GDM1 (cell line): ENCODE data around the gene ACSM2A.
"Not testable (repeated sequence)": the region's sequence is repeated elsewhere in the genome, so short reads cannot be mapped to it uniquely, and the experiment has no call there.

ENCODE experiments used
- DNase-seq: peaks from one replicate; lab custom pipeline; 2025; lab: John Stamatoyannopoulos, UW

Gene ACSM2A, protein sequence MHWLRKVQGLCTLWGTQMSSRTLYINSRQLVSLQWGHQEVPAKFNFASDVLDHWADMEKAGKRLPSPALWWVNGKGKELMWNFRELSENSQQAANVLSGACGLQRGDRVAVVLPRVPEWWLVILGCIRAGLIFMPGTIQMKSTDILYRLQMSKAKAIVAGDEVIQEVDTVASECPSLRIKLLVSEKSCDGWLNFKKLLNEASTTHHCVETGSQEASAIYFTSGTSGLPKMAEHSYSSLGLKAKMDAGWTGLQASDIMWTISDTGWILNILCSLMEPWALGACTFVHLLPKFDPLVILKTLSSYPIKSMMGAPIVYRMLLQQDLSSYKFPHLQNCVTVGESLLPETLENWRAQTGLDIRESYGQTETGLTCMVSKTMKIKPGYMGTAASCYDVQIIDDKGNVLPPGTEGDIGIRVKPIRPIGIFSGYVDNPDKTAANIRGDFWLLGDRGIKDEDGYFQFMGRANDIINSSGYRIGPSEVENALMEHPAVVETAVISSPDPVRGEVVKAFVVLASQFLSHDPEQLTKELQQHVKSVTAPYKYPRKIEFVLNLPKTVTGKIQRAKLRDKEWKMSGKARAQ

DNA sequence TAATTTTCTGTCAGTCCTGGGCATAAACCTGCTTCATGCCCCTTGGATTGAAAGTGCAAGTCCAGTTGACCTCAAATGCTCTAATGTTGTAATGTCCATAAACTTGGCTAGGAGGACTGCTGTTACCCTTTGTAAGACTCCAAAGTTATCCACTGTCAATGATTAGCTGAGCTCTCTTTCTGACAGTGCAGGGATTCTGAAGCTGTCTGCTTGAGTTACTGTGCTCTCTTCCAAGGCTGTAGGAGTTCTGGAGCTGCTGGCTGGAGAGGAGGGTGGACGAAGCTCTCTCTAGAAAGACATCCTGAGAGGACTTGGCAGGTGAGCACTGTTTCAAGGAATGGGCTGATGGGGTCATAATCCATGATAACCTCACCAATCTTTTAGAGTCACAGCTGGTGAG, at the start of gene ACSM2A:
Gene ACSM2A (plus strand): TSS at position 158 of the 400 bp plus-strand sequence. CDS start 8,594 bp downstream, outside the sequence.
- not testable (repeated sequence) for DNase-seq

DNA sequence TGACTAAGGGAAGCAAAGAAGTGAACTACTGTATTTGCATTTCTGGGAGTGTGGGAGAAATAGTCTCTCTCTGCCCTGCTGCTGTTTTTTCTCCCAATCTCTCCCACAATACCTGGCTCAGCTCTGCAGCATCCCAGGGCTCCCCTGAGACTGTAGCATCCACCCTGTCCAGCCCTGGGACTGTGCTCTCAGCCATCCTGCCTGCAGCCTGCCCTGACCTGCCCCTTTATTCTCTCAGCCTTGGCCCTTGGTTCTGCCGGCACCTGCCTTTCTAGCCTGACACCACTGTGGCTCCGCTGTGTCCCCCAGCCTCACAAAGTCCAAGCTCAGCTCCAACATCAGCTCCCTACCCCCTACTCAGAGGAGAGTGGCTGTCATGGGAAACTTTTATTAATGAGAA, 48.7 kb upstream of the ACSM2A start:
- no peak for DNase-seq

DNA sequence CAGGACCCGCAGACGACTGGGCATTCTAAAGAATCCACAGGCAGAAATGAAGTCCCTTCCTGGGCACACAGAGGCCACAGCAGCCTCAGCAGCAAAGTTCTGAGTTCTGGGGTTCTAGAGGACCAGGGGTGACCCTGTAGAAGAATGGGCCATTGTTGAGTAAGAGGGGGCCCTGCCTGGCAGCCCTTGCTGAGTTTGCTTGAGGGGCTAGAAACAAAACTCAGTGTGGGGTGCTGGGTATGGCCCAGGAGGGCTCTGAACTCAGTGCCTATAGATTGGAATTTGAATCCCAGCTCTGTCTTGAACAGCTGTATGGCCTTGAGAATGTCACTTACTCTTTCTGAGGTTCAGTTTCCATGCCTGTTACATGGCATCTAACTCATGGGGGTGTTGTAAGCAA, 46.7 kb upstream of the ACSM2A start, which contains the start of gene PDILT:
Gene PDILT (minus strand): TSS at position 101 of the 400 bp plus-strand sequence. CDS start 5,437 bp downstream, outside the sequence.
- DNase-seq, result no peak

DNA sequence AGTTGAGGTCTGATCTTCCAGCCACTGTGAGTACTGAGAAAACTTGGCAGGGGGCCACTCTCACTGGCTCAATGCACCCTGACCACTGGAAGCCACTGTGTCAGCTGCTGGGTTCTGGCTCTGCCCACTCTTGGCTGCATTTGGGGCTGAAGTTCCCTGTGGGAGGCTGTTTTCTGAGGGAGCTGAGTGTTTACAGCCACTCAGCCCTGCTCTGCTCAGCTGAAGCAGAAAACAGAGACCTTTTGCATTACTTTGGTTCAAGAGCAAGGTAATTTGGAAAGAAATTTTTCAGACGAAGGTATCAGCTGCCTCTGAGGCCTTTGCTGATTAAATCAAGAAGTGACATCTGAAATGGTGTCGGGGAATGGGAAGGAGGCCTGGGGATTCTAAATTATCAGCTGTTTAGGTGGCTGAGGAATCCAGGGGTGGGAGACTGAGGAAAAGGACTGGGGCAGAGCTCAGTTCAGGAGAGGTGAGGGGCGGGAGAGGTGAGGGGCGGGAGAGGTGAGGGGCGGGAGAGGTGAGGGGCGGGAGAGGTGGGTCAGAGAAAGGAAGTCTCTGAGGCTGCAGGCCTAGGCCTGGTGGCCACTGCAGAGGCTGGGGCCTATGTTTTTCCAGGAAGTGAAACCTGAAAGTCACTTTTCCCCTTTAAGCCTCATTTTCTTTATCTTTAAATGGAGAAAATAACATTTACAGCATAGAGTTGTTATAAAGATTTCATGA, 41.8 kb upstream of the ACSM2A start, which contains the start of gene ACSM5:
Gene ACSM5 (plus strand): TSS at position 137 of the 723 bp plus-strand sequence. CDS start 1,951 bp downstream, outside the sequence.
- DNase-seq, result no peak

DNA sequence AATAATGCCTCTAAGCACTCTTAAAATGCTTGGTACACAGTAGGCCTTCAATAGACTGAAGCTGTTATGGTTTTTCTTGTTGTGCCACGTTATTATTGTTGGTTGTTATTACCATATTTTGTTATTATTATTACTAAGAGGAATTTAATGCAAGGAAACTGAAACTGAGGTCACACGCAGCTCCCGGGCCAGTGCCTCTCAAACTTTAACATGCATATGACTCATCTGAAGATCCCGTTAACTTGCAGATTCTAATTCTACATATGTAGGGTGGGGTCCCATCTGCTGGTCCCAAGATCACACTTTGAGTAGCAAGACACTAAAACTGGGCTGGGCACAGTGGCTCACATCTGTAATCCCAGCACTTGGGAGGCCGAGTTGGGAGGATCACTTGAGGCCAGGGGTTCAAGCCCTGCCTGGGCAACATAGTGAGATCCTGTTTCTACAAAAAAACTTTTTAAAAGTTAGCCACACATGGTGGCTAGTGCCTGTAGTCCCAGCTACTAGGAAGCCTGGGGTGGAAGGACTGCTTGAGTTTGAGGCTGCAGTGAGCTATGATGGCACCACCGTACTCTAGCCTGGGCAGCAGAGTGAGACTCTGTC, 41.1 kb upstream of the ACSM2A start:
- DNase-seq, result no peak

DNA sequence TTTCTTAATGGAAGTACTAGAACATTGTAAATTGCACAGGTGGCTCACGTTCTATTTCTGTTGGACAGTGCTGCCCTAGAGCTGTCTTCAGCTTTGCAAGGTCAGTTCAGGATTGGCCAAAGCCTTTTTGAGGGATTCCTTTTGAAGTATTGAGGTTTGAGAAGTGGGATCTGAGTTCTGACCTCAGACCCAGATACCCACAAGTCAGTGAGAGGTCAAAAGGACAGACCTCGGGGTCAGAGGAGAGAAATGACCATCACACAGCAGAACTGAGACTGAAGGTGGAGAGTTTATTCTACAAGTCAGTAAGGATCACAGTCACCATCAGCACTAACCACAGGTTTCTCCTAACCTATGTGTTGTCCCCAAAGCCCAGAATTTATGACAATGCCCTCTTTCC, 40.3 kb upstream of the ACSM2A start:
- DNase-seq, result no peak

DNA sequence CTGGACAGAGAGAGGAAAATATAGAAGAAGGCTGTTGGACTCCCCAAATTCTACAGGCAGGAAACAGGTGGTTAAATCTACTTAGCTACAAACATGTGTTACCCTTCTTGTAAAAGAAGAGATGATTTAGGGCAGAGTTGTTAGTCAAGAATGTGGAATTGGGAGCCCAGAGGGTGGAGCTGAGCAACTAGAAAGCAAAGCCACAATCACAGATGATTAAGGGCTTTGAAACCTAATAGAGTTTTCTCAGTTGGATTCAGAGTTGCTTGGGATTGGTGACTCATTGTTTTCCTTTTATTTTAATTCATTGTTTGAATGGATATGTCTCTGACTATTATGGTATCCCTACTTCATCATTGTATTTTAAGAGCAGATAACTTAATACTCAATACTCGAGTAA, 35.8 kb upstream of the ACSM2A start:
- no peak for DNase-seq

DNA sequence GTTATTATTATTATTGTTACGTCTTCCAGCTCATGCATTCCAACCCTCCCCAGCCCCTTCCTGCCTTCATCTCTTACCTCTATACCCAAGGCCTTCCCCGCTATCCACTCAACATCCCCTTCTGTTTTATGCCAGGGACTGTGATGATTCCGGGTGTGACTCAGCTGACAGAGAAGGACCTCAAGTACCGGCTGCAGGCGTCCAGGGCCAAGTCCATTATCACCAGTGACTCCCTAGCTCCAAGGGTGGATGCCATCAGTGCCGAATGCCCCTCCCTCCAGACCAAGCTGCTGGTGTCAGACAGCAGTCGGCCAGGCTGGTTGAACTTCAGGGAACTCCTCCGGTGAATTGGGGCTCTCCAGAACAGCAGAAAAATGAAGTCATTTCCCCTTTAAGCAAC, 32.2 kb upstream of the ACSM2A start:
- DNase-seq, result not testable (repeated sequence)

DNA sequence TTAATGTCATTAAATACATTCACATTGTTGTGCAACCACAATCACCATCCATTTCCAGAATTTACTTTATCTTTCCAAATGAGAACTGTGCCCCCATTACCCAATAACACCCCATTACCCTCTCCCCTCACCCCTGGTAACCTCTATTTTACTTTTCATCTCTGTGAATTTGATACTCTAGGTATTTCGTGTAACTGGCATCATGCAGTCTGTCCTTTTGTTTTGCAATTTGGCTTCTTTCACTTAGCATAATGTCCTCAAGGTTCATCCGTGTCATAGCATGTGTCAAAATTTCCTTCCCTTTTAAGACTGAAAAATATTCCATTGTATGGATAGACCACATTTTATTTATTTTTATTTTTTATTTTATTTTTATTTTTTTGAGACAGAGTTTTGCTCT, 29.6 kb upstream of the ACSM2A start:
- DNase-seq, result not testable (repeated sequence)

DNA sequence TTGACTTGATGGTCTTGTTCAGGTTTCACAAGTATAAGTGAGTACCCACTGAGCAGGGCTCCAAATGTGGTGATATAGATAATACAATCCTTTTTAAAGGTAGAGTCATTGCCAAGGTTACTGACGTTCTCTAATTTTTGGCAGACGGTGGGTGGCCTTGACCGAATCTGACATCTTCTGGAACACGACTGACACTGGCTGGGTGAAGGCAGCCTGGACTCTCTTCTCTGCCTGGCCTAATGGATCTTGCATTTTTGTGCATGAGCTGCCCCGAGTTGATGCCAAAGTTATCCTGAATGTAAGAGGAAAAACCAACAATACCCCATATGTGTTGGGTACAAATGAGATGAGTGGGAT, 27.6 kb upstream of the ACSM2A start:
- not testable (repeated sequence) for DNase-seq

DNA sequence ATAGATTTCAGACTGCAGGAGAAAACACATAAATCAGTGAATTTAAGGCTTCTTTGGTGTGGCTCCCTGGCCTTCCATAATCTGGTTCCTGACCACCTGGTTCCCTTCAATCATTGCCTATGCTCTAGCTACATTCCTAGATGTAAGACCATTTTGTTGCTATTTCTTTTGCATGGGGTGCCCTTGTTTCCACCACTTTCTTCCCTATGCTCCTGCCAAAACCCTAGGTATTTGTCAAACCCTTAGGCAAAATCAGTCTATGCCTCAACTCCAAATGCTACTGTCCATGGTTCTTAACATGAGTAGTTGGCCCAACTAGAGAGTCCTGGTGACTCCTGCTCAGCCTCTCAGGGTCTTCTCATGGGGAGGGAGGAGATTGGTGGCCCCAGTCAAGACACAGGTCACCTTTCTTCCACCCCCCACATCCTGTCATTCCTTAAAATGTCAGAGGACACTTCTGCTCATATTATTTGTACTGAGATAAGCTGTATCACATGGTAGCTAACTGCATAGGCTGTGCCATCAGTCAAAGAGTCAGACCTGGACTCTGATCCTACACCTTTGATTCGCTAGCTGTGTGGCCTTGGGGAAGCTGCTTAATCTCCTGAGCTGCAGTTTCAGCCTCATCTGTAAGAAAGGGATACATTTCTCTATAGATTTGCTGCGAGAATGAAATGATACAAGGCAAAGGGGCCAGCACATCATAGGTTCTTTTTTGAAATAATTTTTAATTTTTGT, 27.0 kb upstream of the ACSM2A start:
- no peak for DNase-seq

DNA sequence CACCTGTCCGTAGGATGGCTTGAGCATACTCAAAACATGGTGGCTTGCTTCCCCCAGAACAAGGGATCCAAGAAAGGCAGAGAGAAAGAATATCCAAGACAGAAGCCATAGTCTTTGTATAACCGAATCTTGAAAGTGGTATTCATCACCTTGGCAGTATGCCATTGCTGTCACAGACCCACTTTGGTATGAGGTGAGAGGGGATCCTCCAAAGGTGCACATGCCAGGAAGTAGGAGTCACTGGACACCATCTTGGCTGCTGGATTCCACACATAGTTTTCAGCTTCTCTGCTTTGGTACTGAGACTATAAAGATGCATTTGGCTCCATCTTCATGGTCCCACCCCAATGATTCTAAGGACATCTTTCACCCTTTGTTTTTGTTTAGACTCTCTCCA, 23.9 kb upstream of the ACSM2A start:
- not testable (repeated sequence) for DNase-seq

DNA sequence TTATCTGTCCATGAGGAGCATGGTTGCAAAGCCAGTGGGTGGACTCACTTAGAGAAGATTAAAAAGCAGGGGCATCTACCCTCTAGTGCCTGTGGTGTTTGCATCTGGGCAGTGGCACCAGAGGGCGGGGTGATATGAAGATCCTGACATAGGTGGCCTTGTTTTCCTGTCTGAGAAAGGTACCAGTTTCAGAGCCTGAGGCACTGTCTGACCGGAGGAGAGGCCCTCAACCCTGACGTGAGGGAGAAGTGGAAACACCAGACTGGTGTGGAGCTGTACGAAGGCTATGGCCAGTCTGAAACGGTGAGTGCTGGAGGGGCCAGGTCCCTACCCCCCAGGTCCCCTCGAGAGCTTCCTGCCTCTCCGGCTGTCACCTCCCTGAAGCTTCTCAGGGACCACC, 21.8 kb upstream of the ACSM2A start:
- not testable (repeated sequence) for DNase-seq

DNA sequence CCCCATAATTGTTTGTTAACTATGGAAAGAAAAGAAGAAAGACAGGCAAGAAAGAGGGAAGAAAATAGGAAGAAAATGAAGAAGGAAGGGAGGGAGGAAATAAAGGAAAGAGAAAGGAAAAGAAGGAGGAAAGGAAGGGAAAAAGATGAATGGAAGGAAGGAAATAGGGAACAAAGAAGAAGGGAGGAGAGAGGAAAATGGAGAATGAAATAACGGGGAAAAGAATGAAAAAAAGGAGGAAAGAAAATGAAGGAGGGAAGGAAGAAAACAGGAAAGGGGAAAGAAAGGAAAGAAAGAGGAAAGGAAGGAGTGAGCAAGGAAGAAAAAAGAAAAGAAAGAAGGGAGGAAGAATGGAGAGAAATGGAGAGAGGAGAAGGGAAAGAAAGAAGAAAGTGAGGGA, 20.8 kb upstream of the ACSM2A start:
- not testable (repeated sequence) for DNase-seq

DNA sequence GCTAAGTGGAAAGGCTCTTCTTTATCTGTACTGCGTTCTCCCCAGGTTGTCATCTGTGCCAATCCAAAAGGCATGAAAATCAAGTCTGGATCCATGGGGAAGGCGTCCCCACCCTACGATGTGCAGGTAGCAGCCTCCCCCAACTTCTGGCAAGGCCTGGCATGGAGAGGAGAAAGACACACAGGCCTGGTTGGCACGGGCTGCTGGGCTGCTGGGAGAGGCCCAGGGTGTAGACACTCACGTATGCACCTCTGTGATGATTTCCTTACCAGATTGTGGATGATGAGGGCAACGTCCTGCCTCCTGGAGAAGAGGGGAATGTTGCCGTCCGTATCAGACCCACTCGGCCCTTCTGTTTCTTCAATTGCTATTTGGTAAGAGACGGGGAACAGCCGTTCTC, 20.4 kb upstream of the ACSM2A start:
- no peak for DNase-seq

DNA sequence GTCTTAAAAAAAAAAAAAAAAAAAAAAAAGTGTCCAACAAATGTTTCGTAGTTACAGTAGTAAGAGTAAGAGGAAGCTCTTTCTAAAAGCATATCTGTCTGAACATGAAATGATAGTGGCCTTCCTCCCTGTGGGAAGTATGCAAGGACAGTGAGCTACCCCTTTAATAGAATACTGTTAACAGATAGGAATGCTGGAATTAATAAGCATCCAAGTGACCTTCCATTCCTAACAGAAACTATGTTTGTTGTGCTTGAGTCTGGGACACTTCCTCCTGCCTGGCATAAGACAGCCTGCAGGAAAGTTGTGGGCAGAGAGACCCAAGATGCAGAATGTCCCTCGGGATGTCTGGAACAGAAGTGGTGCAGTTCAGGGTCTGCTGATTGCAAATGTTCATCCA, 12.4 kb upstream of the ACSM2A start:
- not testable (repeated sequence) for DNase-seq

DNA sequence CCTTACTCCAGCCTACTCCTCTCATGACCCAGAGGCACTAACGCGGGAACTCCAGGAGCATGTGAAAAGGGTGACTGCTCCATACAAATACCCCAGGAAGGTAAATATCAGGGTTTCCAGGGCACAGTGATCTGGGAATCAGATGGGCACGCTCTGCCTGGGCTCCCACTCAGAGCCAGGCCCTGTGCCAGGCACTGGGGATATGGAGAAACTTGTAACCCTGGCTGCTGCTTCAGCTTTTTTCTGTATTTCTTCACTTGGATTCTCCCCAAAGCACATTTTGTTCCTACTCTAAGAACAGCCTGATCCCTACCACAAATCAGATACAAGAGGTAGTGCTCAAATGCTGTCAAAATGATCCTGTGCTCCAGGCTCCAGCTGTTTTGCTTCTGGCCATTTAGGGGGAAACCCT, 11.5 kb upstream of the ACSM2A start:
- not testable (repeated sequence) for DNase-seq

DNA sequence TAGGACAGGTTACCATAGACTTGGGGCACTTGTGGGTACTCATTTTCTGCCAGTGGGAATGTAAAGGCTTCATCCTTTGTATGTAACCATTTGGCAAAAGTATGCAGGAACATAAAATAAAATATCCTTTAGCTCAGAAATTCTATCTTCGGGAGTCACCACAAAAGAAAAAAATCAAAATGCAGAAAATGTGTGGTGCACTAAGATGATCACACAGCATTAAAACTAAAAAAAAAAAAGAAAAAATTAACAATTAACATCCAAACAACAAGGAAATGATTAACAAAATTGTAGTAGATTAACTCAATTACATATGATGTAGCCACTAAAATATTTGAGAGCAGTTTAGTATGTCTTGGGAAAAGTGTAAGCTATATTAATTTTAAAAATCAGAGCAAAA, 10.6 kb upstream of the ACSM2A start:
- DNase-seq, result not testable (repeated sequence)

DNA sequence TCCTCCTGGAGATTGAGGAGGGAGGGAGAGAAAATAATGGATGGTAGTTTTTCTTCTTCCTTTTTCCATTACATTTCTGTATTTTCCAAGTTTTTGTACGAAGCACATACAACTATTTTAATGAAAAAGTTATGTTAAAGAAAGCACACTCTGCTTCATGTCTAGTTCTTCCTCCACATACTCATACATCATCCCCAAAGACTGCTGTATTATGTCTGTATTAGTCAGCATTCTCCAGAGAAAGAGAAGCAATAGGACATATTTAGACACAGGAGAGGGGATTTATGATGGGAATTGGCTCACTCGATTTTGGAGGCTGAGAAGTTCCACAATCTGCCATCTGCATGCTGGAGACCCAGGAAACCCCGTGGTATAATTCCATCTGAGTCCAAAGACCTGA, 10.1 kb upstream of the ACSM2A start:
- DNase-seq, result no peak

DNA sequence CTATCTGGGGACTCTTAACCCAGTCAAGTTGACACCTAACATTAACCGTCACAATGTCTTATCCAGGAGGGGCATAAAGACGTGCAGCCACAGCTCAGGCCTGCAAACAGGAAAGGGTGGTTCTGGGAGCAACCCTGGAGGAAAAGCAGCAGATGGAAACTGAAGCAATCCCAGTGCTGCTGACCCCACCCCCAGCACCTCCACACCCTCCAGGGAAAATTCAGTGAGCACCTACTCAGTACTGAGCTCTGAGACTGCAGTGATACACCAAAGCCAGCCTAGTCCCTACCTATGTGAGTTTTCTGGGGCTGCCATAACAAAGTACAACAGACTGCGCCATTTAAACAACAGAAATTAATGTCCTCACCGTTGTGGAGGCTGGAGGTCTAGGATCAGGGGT, 9.5 kb upstream of the ACSM2A start:
- not testable (repeated sequence) for DNase-seq

DNA sequence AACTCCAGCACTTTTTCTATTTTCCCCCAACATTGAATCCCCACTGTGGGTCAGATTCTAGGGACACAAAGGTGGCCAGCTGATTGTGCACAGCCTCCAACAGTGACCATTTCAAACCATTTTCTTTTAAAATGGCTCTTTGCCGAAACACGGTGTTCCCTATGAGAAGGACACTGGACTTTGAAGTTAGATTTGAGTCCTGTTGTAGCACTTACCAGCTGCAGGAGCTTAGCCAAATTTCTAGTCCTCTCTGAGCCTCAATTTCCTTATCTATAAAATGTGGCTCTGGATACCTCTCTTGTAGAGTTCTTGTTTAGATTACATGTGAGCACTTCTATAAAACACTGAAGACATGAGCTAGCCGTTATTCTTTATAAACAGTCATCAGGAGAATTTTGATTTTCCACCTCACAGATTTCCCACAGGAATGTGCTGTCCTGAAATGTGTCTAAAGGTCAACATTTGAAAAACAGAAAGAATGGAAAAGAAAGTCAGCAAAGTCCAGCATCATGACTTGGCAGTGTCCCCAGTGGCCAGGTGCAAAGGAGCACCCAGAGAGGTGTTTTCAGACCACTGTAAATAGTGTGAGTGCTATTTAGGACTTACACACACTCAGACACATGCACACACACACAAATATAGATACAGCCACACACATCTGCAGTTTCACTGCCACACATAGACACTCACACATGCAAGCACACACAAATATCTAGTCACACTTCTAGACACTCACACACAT, 4.5 kb upstream of the ACSM2A start:
- not testable (repeated sequence) for DNase-seq
